Fibroblast of pulmonary artery (primary cell): ENCODE measurements around the gene PDGFB.

Experiments used
- DNase-seq: peaks from one replicate; pipeline ENCODE4 v3.0.0-alpha.2; 2010; ENCODE audit warnings: low read depth
- H3K4me3 ChIP-seq: replicated peaks from 2 replicates; pipeline ENCODE4 v1.5.1; 2011; ENCODE audit warnings: low read depth, mild to moderate bottlenecking, control low read depth, low read length, moderate library complexity
- CTCF ChIP-seq: IDR thresholded peaks from 2 replicates; pipeline ENCODE4 v1.5.1; 2011; ENCODE audit warnings: mild to moderate bottlenecking, control low read depth, low read length, inconsistent platforms; ENCODE audit errors: missing control alignments

PDGFB gene

DNA sequence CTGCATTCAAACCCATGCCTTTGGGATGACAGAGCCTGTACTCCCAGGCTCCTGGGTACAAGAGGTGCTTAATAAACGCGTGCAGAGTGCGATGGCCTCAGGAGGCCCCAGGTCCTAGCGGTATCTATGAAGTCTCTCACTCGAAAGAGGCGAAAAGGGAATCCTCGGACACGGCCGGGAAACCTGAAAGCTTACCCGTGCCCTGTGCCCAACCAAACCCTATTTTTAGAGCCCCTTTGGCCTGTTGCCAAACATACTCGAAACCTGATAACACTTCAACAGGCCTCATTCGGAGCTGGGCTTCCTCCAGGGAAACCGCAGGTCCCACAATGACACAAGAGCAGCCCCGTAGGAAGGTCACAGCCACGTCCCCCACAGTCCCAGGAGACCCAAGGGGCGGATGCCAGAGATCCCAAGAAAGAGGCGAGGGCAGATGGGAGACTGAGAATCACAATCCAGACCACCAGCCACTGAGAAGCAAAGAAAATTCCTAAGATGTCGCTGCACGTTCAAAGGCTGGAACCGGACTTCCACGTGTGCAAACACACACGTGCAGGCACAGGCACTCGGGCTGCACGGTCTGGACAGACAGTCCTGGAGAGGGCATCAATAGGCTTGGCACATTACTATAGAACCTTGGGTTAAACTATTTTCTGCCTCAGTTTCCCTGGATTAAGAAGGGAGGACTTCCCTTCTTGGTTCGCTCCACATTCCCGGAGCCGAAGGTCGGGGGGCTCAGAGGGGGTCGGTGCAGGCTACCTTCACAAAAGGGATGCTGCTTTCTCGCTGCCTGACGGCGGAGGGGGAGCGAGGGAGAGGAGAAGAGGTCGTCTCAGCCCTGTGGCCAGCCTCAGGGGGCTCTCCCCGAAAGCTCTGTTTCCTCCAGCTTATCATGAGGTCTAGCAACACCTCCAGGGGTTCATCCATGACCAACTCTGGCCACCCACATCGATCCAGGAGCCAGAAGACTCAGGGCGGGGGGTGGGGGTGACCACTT, 8.2 kb downstream of the PDGFB start:
- no peak for DNase-seq
- no peak overlapping the region for H3K4me3 ChIP-seq
- no peak for TF ChIP-seq CTCF

- no peak for TF ChIP-seq CTCF
- H3K4me3 ChIP-seq: no peak overlapping the region
- no peak for DNase-seq
Observed at GRCh38 chr22:39234867-39235687, 9.7 kb downstream of the PDGFB start.

GRCh38 chr22:39234472-39234787, 10.4 kb downstream of the PDGFB start:
- peak; percentile 79 for DNase-seq
- peak; percentile 24 for TF ChIP-seq CTCF
- H3K4me3 ChIP-seq: no peak overlapping the region

DNA sequence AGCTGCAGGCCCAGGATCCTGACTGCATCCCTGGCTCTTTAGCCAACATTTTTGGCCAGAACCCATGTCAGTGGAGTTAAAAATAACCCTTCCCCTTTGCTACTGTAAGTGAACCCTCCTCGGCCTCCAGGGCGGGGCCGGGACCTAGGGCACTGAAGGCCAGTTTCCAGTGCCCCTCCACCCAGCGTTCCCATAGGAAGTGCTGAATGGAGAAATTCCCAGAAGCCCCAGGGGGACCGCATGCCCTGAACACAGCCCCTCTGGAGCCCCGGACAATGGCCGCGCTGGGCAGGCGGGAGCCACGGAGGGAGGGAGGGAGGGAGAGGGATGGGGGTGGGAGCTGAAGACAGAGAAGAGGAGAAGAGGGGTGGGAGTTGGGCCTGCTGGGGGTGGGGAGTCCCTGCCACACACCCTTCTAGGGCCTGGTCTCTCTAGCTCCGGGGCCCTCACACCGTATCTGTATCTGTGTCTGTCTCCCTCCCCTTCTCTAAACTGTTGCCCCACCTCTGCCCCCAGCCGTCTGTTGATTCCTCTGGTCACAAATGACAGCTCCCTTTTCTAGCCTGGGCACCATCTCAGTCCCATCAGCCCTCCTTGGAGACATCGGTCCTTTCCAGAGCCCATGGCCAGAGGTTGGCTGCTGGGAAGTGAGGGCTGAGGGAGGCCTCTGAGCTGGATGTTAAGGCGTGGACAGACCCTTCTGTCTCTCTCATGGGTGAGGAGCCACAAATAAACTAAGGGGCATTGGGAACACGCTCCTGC, 10.9 kb downstream of the PDGFB start:
- no peak for DNase-seq
- H3K4me3 ChIP-seq: no peak overlapping the region
- TF ChIP-seq CTCF: no peak

GRCh38 chr22:39232806-39233709, 11.7 kb downstream of the PDGFB start:
- no peak for DNase-seq
- TF ChIP-seq CTCF: no peak

DNA sequence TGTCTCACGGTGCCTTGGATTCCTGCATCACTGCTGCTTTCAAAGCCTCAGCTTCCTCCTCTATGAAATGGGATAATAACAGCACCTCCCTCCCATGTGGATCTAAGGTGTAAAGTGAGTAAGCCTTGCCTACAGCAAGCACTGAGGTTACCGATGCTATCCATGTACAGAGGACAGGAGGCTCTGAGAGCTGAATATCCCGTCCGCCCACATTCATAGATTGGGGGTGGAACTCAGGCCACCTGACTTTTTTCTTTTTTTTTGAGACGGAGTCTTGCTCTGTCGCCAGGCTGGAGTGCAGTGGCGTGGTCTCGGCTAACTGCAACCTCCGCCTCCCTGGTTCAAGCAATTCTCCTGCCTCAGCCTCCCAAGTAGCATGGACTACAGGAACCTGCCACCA, 12.5 kb downstream of the PDGFB start:
- H3K4me3 ChIP-seq: no peak overlapping the region
- DNase-seq: no peak
- TF ChIP-seq CTCF: no peak

More at GRCh38 chr22:39232806-39233709, 11.7 kb downstream of the PDGFB start:
- H3K4me3 ChIP-seq: no peak overlapping the region
